A549 (cell line): Measurements from ENCODE around the gene GRIK1. TPM values are rescaled to one million over a fixed set of nuclear protein-coding genes. Genes with fewer than 3 reads are reported as not detected.

Experiments
- ATAC-seq, 2 experiments: fragments of 200-7000 bp in 1 of 2; fragments of >200 bp in 1 of 2; cut with Nextera tagmentation in 1 of 2; cut with Tn5 transposase in 1 of 2; 3 replicates each; pipeline versions ENCODE4 v1.8.0 to v1.9.1; 2018 to 2020; ENCODE audit warnings: mild to moderate bottlenecking in 1 of 2, moderate library complexity in 1 of 2
- CTCF ChIA-PET: fragments of 300-600 bp; sonication (Branson Sonifier 250); formaldehyde crosslinking; extraction: SDS; loops from one replicate; lab custom pipeline; 2021; ENCODE audit warnings: antibody characterized with exemption, inconsistent platforms; lab: Yijun Ruan, JAX
- POLR2A ChIA-PET: fragments of 350-600 bp; formaldehyde crosslinking; extraction: SDS; loops from one replicate; lab custom pipeline; 2021; ENCODE audit warnings: antibody characterized with exemption, inconsistent platforms; lab: Yijun Ruan, JAX
- DNase-seq, 2 experiments: peaks; one replicate each; pipeline versions ENCODE4 v3.0.0 to v3.0.0-alpha.2; 2011 to 2016; ENCODE audit warnings: low read depth in 1 of 2, low spot score in 1 of 2
- FAIRE-seq: peaks from 2 replicates; lab custom pipeline; 2011; peaks lifted over from hg19 to GRCh38; lab: Jason Lieb, UNC
- H3K27ac ChIP-seq, 2 experiments: fragments of >200 bp; sonication (Bioruptor Twin); formaldehyde crosslinking; 3 replicates each; pipeline ENCODE4 v1.5.1; 2016 to 2017
- H3K4me1 ChIP-seq: fragments of >200 bp; sonication (Bioruptor Twin); formaldehyde crosslinking; 3 replicates; pipeline ENCODE4 v1.6.1; 2016
- H3K4me2 ChIP-seq: fragments of >200 bp; sonication (Bioruptor Twin); formaldehyde crosslinking; 3 replicates; pipeline ENCODE4 v1.6.1; 2016
- H3K4me3 ChIP-seq: fragments of >200 bp; sonication (Bioruptor Twin); formaldehyde crosslinking; 3 replicates; pipeline ENCODE4 v1.5.1; 2016
- H3K9me3 ChIP-seq: fragments of >200 bp; sonication (Bioruptor Twin); formaldehyde crosslinking; 3 replicates; pipeline ENCODE4 v1.6.1; 2016
- ATOH8 ChIP-seq: fragments of 250-450 bp; sonication (Bioruptor Pico); IDR thresholded peaks from 2 replicates; pipeline ENCODE4 v1.5.0; 2020; ENCODE audit warnings: low read depth, mild to moderate bottlenecking, moderate library complexity
- BHLHE40 ChIP-seq: IDR thresholded peaks from 2 replicates; pipeline ENCODE4 v1.6.1; 2012; ENCODE audit warnings: low read depth, low read length, inconsistent platforms
- CBX8 ChIP-seq: fragments of 200-600 bp; sonication (generic); IDR thresholded peaks from 2 replicates; pipeline ENCODE4 v1.6.1; 2016
- CEBPB ChIP-seq, 2 experiments: fragments of >200 bp in 1 of 2; sonication (Bioruptor Twin) in 1 of 2; formaldehyde crosslinking in 1 of 2; IDR thresholded peaks; 2 replicates each; pipeline ENCODE4 v1.6.1; 2012 to 2016
- CTCF ChIP-seq: fragments of >200 bp; sonication (Bioruptor Twin); formaldehyde crosslinking; IDR thresholded peaks from 3 replicates; pipeline ENCODE4 v1.5.1; 2016
- EHMT2 ChIP-seq: fragments of 200-600 bp; sonication (generic); IDR thresholded peaks from 2 replicates; pipeline ENCODE4 v1.6.1; 2016; ENCODE audit warnings: antibody characterized with exemption, low read depth, mild to moderate bottlenecking, moderate library complexity
- ELK1 ChIP-seq: fragments of 150-350 bp; IDR thresholded peaks from 2 replicates; pipeline ENCODE4 v1.6.1; 2014; ENCODE audit warnings: low read depth, mild to moderate bottlenecking, low read length
- ESRRA ChIP-seq: fragments of 150-350 bp; IDR thresholded peaks from 2 replicates; pipeline ENCODE4 v1.6.1; 2014; ENCODE audit warnings: mild to moderate bottlenecking, low read length, borderline replicate concordance
- FOSL2 ChIP-seq, 2 experiments: fragments of 450-650 bp in 1 of 2; fragments of >200 bp in 1 of 2; sonication (Bioruptor Twin) in 1 of 2; formaldehyde crosslinking; IDR thresholded peaks; 2 replicates each; pipeline versions ENCODE4 v1.5.0 to v1.6.1; 2016 to 2020; ENCODE audit warnings: mild to moderate bottlenecking in 1 of 2, moderate library complexity in 1 of 2
- HOXA7 ChIP-seq: fragments of 250-450 bp; sonication (Bioruptor Pico); IDR thresholded peaks from 2 replicates; pipeline ENCODE4 v1.5.0; 2020; ENCODE audit warnings: mild to moderate bottlenecking, moderate library complexity
- JUN ChIP-seq, 2 experiments: fragments of >200 bp; sonication (Bioruptor Twin); formaldehyde crosslinking; IDR thresholded peaks; 2 replicates in 1 of 2; 3 replicates in 1 of 2; pipeline ENCODE4 v1.6.1; 2016 to 2017
- KDM5A ChIP-seq: fragments of 200-600 bp; sonication (generic); IDR thresholded peaks from 2 replicates; pipeline ENCODE4 v1.6.1; 2016; ENCODE audit warnings: antibody characterized with exemption, mild to moderate bottlenecking
- MAFK ChIP-seq: fragments of 450-650 bp; IDR thresholded peaks from 2 replicates; pipeline ENCODE4 v1.6.1; 2014; ENCODE audit not compliant: partially characterized antibody
- MAZ ChIP-seq: fragments of 150-350 bp; IDR thresholded peaks from 2 replicates; pipeline ENCODE4 v1.6.1; 2014; ENCODE audit warnings: antibody characterized with exemption, low read depth, low read length, borderline replicate concordance
- MYC ChIP-seq: IDR thresholded peaks from 2 replicates; pipeline ENCODE4 v1.6.1; 2012; ENCODE audit warnings: mild to moderate bottlenecking, inconsistent platforms, low read length, improper control_type of control experiment, borderline replicate concordance
- NPAS2 ChIP-seq: fragments of 250-450 bp; sonication (Bioruptor Pico); IDR thresholded peaks from 2 replicates; pipeline ENCODE4 v1.8.0; 2022; ENCODE audit warnings: mild to moderate bottlenecking, moderate library complexity, borderline replicate concordance
- NR3C1 ChIP-seq: fragments of >200 bp; sonication (Bioruptor Twin); formaldehyde crosslinking; IDR thresholded peaks from 3 replicates; pipeline ENCODE4 v1.6.1; 2017
- PHF8 ChIP-seq: fragments of 200-600 bp; sonication (generic); IDR thresholded peaks from 2 replicates; pipeline ENCODE4 v1.6.1; 2016; ENCODE audit warnings: low read depth, mild to moderate bottlenecking, antibody characterized with exemption, moderate library complexity, borderline replicate concordance
- RFX5 ChIP-seq: fragments of 450-650 bp; IDR thresholded peaks from 2 replicates; pipeline ENCODE4 v1.7.1; 2014; ENCODE audit warnings: antibody characterized with exemption, mild to moderate bottlenecking, moderate library complexity
- SMC3 ChIP-seq: fragments of >200 bp; sonication (Bioruptor Twin); formaldehyde crosslinking; IDR thresholded peaks from 3 replicates; pipeline ENCODE4 v1.6.1; 2018; ENCODE audit warnings: inconsistent platforms
- WGBS: methylation state at CpG from one replicate; pipeline ENCODE4 v1.1.6; 2017; ENCODE audit errors: missing lambda C conversion rate; 5-methylcytosine and 5-hydroxymethylcytosine counted together
- polyA plus RNA-seq, 4 experiments: library from polyadenylated mRNA; depleted of rRNA in 3 of 4; stranded (reverse); fragments of >200 nt; fragmentation: RNase III in 1 of 4; extraction: RNeasy Plus Mini Kit Qiagen cat#74134 plus additional on column Dnase treatment in 1 of 4; gene quantifications; 2 replicates in 3 of 4; 3 replicates in 1 of 4; pipeline ENCODE4 v1.2.3, GENCODE V29; 2011 to 2017

The GRIK1 gene
- polyA plus RNA-seq, 2 of the 4 experiments (the other 2 are of a cell fraction) = not detected

- H3K4me2 ChIP-seq = no peak overlapping the region
- no peaks in the 10 kb centered on the region for H3K9me3 ChIP-seq
- 0% methylated on average over 1 of the region's 1 CpG for WGBS
- no peak overlapping the region for H3K4me3 ChIP-seq
- DNase-seq (no peak), ATAC-seq (no peak), FAIRE-seq (no peak)
- TF ChIP-seq JUN (IDR thresholded peaks at IDR 0.05) (no peak), SMC3 (no peak), MYC (no peak), PHF8 (no peak), CEBPB (IDR thresholded peaks at IDR 0.05) (no peak), KDM5A (no peak), BHLHE40 (no peak), RFX5 (no peak), EHMT2 (no peak), CBX8 (no peak), MAFK (no peak), MAZ (no peak)
- POLR2A ChIA-PET = no interaction called here
- CTCF ChIA-PET = no interaction called here
- no peaks in the 10 kb centered on the region for H3K4me1 ChIP-seq
- H3K27ac ChIP-seq = no peak overlapping the region
Observed at GRCh38 chr21:29586696-29587095, 353.1 kb downstream of the GRIK1 start.

GRCh38 chr21:29585462-29585861 is 354.3 kb downstream of the GRIK1 start:
- Histone ChIP-seq H3K4me1 (no peaks in the 10 kb centered on the region), H3K27ac (no peak overlapping the region), H3K4me3 (no peak overlapping the region), H3K4me2 (no peak overlapping the region), H3K9me3 (no peaks in the 10 kb centered on the region)
- no peak for DNase-seq
- ATAC-seq = no peak
- CTCF ChIA-PET = no interaction called here
- POLR2A ChIA-PET = no interaction called here
- WGBS = 9% methylated on average over 3 of the region's 3 CpGs
- TF ChIP-seq ATOH8 (CRISPR knock-in tag) = no peak
- FAIRE-seq = no peak

- POLR2A ChIA-PET = no interaction called here
- no peaks in the 10 kb centered on the region for H3K9me3 ChIP-seq
- whole genome bisulfite sequencing = 50% methylated on average over 2 of the region's 2 CpGs
- H3K4me1 ChIP-seq = no peaks in the 10 kb centered on the region
- ATAC-seq (no peak), FAIRE-seq (no peak), DNase-seq (no peak)
- H3K27ac ChIP-seq = no peak overlapping the region
- TF ChIP-seq ESRRA (no peak), SMC3 (no peak), JUN (IDR thresholded peaks at IDR 0.05) (no peak), CTCF (no peak), NR3C1 (no peak)
- CTCF ChIA-PET = no interaction called here
- no peak overlapping the region for H3K4me2 ChIP-seq
- H3K4me3 ChIP-seq = no peak overlapping the region
Observed at GRCh38 chr21:29583424-29583924, 356.3 kb downstream of the GRIK1 start.

- no peak for TF ChIP-seq HOXA7 (CRISPR knock-in tag)
- TF ChIP-seq ELK1 = no peak
- no peak for TF ChIP-seq FOSL2 (IDR thresholded peaks at IDR 0.05)
- TF ChIP-seq FOSL2 (CRISPR knock-in tag; IDR thresholded peaks at IDR 0.05) = no peak
- TF ChIP-seq JUN (IDR thresholded peaks at IDR 0.05) = no peak
- no peak for TF ChIP-seq NPAS2 (CRISPR knock-in tag)
- TF ChIP-seq CEBPB (IDR thresholded peaks at IDR 0.05) = no peak
- DNase-seq = no peak
- ATAC-seq = no peak
- 38% methylated on average over 5 of the region's 5 CpGs for whole genome bisulfite sequencing
- Histone ChIP-seq H3K4me2 (no peak overlapping the region), H3K4me1 (no peaks in the 10 kb centered on the region), H3K27ac (no peak overlapping the region), H3K9me3 (no peaks in the 10 kb centered on the region), H3K4me3 (no peak overlapping the region)
- POLR2A ChIA-PET = no interaction called here
- CTCF ChIA-PET = no interaction called here
- FAIRE-seq = no peak
Observed at GRCh38 chr21:29582855-29583254, 356.9 kb downstream of the GRIK1 start.
